Measurements from ENCODE around the gene MED6.

Gene MED6

DNA sequence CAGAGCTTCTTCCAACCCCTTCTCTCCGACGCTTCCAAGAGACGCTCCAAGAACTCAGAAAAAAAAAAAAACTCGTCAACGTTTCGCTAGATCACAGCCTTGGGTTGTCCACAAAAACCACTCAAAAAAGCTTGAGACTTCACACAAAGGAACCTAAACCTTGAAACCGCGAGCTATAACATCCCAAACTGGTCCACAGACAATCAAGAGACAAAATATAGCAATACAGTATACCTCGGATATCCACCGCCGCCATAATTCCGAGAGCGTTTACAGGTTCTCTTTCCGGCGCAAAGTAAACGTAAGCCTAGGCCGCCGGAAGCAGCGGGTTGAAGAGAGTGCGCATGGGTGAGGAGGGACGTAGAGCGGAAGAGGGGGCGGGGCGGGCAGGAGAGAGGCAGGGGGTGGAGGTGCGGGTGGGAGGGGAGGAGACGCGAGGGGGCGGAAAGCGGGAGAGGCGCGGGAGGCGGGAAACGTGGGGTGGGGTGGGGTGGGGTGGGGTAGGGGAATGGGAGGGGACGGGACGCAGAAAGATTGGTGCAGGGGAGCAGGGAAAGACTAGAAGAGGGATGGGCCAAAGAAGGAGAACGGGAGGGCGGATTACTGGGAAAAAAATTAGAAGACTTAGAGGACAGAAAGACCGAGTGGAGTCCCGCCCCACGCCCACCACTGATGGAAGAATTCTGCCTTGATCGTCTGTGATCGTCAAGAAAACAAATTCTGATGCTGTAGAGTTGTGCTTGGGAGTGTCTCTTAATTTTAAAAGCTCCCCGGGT is at the start of gene MED6:
MED6 (minus strand) TSS at position 274 of the 776 bp plus-strand sequence; CDS start at position 256, 18 bp downstream.
- DNase-seq, result peak; percentile 98

GRCh38 chr14:70649803-70650202 is 49.3 kb upstream of the MED6 start:
- DNase-seq, result no peak

- no peak for DNase-seq
Observed at GRCh38 chr14:70648346-70648745, 47.9 kb upstream of the MED6 start.

DNA sequence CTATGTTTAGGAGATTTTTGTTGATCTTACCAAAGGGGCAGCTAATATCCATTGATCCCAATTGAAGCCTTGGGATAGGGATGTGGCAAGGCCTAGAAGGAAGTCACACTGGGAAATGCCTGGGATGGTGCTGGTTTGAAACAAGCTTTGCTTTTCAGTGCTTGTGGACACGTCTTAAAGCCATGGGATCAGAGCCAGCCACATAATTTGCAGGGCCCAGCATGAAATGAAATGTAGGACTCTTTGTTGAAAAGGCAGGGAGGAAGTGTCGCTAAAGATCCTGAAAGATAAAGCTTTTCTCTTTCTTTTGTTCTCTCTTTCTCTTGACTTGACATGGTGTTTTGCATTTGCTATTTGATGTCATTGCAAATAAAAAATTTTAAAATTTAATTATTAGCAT is 46.2 kb upstream of the MED6 start:
- no peak for DNase-seq

DNA sequence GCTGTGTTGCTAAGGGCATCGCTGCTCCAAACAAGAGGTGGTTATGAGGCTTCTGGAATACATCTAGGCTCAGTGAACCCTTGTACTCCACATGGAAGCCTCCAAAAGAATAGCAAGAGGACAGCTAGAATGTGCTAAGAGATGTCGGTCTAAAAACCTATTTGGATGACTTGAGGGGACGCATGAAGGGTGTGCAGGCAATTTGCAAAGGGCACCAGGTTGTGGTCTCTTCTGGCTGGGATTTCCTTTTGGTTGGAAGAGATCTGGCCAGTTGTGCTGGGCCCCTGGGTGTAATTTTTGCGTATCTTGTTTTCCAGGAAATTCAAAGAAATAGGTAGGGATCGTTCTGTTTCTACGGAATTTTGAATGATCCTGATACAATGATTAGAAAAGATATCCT is 45.4 kb upstream of the MED6 start:
- no peak for DNase-seq

GRCh38 chr14:70643967-70644366 is 43.5 kb upstream of the MED6 start:
- no peak for DNase-seq

GRCh38 chr14:70642303-70643235 is 42.1 kb upstream of the MED6 start:
- DNase-seq, result peak; percentile 30

GRCh38 chr14:70641548-70642302 is 41.3 kb upstream of the MED6 start, which contains the start of gene TTC9:
Gene TTC9 (plus strand): TSS chr14:70641916. CDS start chr14:70642130, 214 bp downstream.
- no peak for DNase-seq

DNA sequence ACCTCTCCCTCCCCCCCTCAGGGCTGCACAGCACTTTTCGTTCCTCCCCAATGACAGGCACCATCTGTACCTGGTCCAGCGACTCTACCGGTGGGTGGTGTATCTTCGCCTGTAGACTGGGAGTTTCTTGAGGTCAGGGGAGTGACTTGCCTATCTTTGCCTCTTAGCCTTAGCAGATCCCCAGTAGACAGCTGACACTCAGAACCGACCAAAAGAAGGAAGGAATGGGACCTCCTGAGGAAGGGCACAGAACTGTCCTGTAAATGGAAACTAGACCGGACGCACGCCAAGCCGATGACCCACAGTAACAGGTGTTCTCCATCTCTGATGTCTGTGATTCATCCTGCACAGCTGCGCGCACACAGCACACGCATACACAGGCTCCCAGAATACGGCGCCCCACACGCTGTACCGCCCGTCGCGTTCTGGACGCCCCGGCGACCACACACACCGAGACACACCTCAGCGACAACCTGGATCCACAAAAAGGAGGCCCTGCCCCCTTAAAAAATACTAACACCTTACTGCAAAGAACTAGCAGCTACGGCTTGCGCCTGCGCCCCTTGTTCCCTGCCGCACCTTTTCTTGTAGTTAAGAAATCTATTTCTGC is 40.6 kb upstream of the MED6 start:
- DNase-seq, result peak; percentile 9

DNA sequence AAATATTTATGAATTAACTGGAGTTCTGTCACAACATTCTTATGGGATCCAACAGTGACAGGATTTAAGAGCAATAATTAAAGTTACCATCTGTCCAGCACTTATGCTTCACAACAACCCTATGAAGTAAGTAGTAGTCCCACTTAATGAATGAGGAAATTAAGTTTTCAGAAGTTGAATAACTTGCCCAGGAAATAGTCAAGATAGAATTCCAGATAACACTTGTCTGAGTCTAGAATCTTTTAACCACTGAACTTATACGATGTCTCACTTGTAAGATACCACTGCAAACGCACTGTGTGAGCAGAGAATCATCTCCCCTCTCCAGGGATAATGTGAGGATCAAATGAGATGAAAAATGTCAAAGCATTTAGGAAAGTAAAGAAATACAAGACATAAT is 38.0 kb upstream of the MED6 start:
- peak; percentile 30 for DNase-seq

DNA sequence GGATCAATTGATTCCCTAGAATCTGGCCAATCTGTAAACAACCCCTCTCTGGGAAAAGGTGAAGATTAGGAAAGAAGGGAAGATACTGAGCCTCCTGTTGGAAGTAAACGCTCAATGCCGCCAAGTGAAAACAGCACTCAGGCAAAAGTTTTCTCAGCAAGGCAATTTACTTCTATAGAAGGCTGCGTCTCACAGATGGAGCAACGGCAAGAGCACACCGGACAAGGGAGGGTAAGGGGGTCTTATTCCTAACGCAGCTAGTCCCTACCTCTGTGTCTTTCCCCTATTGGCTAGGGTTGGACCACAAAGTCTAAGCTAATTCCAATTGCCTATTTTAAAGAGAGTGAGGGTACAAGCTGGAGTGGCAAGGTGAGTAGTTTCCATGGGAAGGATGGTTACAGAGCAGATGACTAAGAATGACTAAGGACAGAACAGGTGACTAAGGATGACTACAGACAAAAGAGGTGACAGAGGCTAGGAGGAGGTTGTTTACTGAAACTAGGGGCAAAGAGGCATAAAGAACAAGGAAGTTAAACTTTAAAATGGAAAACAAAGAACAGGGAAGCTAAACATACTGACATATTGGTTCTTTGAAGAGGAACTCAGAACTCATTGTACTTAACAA is 35.6 kb upstream of the MED6 start:
- DNase-seq, result no peak

- DNase-seq, result no peak
Observed at GRCh38 chr14:70631948-70632347, 31.5 kb upstream of the MED6 start.

- no peak for DNase-seq
Observed at GRCh38 chr14:70624972-70625371, 24.5 kb upstream of the MED6 start.

GRCh38 chr14:70622111-70622712 is 21.8 kb upstream of the MED6 start:
- peak; percentile 71 for DNase-seq

DNA sequence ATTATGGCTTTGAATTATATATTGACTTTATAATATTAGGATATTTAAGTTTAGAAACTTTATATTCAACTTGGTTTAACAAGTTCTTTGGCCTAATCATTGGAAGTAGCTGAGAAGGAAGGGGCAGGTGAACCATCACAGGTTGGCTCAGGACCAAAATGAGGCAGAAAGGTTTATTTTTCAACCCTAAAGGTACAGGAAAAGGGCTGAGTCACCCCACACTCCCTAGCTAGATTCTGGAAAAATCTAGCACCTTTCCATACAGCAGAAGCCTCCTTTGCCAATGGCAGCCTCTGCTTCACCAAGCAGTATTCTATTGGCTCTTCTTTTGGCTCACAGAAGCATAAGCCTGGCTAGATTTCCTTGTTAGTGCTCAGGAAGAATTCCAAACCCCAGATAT is 19.3 kb upstream of the MED6 start:
- DNase-seq, result no peak

DNA sequence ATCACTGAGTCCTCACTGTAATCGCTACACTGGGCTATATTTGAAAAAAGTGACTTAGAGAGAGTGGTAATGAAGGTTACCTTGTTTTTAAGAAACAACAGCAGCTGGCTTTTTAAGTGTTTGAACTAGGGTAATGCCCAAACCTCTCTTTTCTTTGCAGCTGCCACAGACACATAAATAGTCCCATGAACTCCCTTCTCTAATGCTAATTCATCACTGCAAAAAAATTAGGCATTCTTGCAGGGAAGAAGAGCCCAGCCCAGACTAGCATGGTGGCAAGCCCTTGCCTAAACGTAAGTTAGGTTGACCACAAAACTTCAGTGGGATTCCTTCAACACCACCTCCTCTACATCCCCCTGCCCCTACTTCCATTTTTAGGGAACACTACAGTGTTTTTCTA is 17.9 kb upstream of the MED6 start:
- no peak for DNase-seq

- no peak for DNase-seq
Observed at GRCh38 chr14:70616646-70617045, 16.2 kb upstream of the MED6 start.

GRCh38 chr14:70611216-70611615 is 10.8 kb upstream of the MED6 start:
- no peak for DNase-seq

DNA sequence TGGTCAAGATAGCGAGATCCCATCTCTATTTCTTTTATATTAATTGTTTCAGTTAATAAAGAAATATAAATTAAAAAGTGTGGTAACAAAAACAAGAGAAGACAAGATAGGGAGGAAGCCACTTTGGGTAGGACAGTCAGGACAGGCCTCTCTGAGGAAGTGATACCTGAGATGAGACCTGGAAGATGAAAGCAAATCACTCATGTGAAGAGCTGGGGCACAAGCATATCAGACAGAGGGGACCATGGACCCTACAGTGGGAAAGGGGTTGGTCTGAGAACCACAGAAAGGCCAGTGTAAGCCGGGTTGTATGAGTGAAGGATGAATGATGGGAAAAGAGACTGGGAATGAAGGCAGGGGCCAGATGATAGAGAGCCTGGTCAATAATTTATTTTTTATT is 1.8 kb upstream of the MED6 start:
- no peak for DNase-seq

- DNase-seq, result no peak
Observed at GRCh38 chr14:70601162-70601561, 707 bp upstream of the MED6 start.

DNA sequence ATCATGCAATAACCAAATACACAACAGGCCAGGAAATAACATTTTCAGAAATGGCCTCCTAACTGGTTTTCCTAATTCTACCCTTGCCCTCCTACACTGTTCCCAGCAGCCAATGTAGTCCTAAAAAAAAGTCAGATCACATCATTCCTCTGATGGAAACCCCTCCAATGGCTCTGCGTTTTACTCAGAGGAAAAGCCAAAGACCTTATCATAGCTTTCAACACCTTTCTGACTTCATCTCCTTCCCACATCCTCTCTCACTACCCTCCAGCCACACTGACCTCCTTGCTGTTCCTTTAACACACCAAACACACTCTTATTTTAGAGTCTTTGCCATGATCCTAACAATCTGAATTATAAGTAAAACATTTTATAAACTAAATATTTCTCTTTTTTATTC is 1.1 kb downstream of the MED6 start:
- peak; percentile 16 for DNase-seq

GRCh38 chr14:70597731-70598130 is 2.7 kb downstream of the MED6 start:
- DNase-seq, result peak; percentile 31

Data from hematopoietic multipotent progenitor cell treated with erythropoietin and hydrocortisone succinate and interleukin-3 and kit ligand, for 6 days (in vitro differentiated cells).